GM21390 (cell line): Measurements from ENCODE around the gene CDK5R1.

ENCODE experiments used
- ATAC-seq: cut with Tn5 transposase; IDR thresholded peaks from one replicate; pipeline ENCODE4 v1.9.1; 2021; ENCODE audit not compliant: unreplicated experiment

The CDK5R1 gene

GRCh38 chr17:32470405-32471167, 16.2 kb upstream of the CDK5R1 start:
- ATAC-seq = no peak

DNA sequence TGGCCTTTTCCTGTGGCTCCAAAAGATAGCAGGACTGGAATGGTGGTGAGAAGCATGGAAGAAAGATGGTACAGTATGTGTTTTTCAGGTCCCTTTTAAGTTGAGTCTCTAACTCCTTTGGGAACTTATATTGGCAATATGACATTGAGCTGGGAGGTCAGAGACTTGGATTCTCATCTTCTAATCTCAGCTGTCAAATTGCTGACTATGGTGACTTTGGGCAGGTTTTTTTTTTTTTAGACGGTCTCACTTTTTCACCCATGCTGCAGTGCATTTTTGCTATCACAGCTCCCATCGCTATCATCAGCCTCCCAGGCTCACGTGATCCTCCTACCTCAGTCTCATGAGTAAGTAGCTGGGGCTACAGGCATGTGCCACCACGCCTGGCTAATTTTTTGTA, 15.1 kb upstream of the CDK5R1 start:
- no peak for ATAC-seq

GRCh38 chr17:32475258-32475657, 11.5 kb upstream of the CDK5R1 start:
- no peak for ATAC-seq

- ATAC-seq = no peak
These were observed 9.6 kb upstream of the CDK5R1 start for GRCh38 chr17:32477220-32477619.

DNA sequence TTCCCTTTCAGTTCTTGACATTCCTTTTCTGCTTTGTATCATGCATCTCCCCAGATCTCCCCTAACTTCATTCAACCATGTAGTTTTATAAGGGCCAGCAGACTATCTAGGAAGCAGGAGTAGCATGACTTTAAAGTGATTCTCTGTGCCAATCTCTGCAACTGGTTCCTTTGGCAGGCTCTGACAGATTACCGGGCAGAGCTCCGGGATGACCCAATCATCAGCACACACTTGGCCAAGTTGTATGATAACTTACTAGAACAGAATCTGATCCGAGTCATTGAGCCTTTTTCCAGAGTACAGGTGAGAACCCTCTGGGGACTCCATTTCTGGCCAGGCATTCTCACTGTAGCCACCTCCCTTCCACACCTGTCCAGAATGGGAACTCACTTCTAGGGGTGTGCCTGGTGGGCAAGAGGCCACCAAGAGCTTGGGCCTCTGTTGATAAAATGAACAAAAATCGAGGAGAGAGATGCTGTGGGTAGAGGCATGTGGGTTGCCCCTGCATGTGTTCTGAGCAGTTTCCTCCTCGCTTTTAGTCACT, 7.6 kb upstream of the CDK5R1 start:
- ATAC-seq = no peak

- no peak for ATAC-seq
These were observed 5.6 kb upstream of the CDK5R1 start for GRCh38 chr17:32481193-32481592.

DNA sequence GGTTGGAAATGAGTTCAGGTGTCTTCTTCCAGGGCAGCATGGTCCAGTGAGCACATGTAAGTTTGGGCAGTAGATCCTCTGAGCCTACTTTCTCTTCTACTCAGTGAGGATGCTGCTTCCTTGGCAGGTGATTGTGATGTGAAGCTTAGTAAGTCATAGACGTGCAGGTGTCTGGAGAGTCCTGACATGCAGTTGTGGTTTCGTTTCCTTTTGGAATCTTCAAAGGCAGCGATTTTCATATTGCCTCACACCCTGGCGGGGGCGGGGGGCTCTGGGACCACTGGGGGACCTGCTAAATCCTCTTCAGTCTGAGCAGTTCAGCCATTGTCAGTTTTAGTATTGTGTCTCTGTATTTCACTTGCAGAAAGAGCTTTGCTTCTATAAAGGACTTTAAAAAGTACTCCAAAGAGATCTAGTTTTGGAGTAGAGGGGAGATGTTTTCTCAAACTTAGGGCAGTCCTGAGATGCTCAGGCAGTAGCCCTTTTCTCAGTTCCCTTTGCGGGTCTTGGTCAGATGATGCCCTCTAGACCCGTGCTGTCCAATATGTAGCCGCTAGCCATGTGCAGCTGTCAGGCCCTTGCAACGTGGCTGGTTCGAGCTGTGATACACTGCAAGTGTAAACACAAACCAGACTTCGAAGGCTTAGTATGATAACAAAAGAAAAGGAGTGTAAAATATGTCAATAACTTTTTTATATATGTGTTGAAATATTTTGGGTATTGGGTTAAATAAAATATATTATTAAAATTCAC, 4.0 kb upstream of the CDK5R1 start:
- no peak for ATAC-seq

DNA sequence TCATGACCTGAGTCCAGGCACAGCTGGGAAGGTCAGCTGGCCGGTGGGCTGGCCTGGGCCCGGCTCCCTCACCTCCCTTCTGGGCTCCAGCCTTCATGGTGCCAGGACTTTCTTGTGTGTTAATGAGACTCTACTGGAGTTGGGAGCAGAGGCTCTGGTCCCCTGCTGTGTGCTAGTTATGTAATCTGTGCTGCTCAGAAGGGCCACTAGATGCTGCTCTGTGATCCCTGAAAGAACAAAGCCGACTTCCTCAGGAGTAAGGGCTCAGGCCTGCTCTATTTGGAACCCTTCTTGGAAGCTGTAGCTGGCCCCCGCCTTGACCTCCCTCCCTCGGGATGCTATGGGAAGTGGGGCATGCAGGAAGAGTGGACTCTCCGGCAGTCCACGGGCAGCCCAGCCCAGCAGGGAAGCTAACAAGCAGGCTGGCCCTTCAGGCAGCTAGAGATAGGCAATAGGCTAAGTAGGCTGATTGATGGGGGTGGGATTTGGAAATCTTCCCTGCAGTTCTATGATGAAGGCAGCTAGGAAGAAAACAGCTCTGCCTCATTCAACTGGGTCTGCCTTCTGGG, 3.3 kb upstream of the CDK5R1 start:
- no peak for ATAC-seq

DNA sequence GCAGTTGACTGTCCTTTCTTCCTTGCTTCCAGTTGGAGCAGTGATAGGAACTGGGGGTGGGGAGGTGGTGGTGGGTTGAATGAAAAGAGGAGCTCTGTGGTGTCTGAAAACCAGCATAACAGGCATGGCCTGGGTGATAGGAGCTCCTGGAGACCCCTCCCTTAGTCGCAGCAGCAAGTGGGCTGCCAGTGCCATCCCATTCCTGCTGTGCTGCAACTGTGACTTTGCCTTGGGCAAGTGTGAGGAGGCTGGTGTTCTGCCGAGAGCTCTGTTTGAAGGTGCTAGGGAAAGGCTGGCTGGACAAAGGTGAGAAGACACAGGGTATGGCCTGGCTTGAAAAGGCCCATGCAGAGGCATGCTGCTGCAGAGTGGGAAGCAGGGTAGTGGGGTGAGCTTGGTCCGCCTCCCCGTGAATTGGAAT, 2.7 kb upstream of the CDK5R1 start:
- ATAC-seq = no peak

DNA sequence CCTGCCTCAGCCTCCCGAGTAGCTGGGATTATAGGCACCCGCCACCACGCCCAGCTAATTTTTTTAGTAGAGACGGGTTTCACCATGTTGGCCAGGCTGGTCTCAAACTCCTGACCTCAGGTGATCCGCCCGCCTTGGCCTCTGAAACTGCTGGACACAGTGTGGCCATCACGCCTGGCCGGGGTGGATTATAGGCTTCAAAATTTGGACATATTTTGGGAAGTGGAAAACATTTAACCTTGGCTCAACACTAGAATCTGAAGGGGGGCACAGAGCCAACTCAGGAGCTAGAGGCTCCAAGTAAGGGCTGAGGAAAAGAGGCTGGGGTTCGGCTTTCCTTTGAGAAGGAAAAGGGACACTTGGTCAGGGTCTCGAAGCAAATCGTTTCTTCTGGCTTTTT, 2.2 kb upstream of the CDK5R1 start:
- no peak for ATAC-seq

DNA sequence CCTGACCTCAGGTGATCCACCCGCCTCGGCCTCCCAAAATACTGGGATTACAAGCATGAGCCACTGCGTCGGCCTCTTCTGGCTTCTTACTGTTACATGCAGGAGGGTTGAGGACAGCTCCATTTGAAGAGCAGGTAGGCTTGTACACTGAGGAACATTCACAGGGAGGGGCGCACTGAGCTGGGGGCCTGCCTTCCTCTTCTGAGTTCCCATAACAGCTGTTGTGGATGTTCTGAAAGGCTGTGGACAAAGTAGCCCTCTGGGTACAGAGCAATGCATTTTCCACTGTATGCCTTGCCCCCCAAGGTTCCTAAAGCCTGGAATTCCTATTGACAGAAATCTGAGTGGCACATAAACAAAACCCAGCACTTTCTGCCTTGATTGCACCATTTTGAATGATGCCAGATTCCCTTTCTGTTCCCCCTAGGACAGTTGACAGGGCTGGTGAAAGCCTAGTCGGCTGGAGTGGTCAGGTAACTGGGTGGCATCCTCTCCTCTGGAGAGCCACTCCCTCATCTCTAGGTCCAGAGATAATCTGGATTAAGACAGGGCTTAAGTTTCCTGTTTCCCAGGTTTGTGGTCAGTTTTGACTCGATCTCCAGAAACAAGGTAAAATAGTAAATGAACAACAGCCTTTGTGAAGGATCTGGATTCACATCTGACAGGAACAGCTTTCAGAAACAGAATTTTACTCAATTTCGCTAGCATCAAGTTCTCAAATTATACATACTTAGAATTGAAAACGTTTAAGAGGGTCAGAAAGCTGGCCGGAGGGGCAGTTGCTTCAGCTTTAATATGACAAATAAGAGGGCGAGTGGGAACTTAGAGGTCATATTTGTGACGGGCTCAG, 1.3 kb upstream of the CDK5R1 start:
- no peak for ATAC-seq

DNA sequence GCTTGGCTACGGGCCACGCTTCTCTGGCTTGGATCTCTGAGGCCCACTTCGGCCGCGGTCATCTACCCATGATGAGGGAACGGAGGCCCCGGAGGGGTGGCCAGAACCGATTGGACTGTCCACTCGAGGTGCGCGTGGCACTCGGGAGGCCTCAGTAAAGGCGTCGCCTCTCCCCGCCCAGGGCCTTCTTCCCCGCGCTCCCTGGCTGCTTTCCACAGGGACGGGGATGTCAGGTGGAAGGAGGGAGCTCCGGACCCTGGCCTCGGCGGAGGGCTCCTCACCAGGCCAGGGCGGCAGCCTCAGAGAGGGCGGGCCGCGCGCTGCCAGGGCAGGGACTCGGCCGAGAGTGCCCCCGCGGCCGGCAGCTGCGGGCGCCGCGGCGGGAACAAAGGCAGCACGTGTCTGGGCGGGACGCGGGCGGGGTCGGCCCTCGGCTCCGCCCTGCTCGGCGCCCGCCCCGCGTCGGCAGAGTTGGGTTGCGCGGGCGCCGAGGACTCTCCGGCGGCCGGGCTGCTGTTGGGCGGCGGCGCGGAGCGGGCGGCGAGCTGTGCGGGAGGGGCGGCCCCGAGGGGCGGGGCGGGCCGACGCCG, 587 bp upstream of the CDK5R1 start:
- peak; percentile 49 for ATAC-seq

DNA sequence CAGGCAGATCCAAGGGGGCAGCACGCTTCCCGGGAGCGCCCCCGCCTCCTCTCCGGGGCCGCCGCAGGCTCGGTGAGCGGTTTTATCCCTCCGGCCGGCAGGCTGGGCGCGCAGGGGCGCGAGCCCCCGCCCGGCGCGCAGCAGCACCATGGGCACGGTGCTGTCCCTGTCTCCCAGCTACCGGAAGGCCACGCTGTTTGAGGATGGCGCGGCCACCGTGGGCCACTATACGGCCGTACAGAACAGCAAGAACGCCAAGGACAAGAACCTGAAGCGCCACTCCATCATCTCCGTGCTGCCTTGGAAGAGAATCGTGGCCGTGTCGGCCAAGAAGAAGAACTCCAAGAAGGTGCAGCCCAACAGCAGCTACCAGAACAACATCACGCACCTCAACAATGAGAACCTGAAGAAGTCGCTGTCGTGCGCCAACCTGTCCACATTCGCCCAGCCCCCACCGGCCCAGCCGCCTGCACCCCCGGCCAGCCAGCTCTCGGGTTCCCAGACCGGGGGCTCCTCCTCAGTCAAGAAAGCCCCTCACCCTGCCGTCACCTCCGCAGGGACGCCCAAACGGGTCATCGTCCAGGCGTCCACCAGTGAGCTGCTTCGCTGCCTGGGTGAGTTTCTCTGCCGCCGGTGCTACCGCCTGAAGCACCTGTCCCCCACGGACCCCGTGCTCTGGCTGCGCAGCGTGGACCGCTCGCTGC, 832 bp downstream of the CDK5R1 start:
- ATAC-seq = no peak

- no peak for ATAC-seq
These were observed 1.4 kb downstream of the CDK5R1 start for GRCh38 chr17:32488177-32488542.

DNA sequence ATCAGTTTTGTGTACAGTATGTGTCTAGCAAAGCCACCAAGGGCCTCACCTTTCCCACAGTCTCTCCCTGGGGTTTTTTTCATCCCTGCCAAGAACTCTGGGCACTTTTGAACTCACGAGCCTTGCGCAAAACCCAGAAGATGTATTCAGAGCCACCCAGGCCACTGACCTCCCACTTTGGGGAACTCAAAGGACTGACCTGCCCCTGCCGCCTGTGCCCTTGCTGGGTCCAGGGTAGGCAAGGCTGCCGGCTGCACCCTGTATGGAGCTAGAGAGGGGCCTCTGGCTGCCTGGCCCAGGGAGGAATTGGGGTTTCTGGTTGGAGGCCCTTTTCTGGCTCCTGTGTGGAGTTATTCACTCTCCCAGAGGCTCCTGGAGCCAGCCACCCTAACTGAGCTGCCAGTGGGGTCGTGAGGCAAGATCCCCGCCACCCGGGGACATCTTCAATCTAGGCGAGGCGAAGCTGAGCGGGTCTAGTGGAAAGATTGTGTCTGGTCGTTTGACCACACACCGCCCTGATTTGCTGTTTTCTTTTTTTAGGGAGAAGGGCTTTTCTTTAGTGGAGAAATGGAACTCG, 1.9 kb downstream of the CDK5R1 start:
- ATAC-seq = no peak

DNA sequence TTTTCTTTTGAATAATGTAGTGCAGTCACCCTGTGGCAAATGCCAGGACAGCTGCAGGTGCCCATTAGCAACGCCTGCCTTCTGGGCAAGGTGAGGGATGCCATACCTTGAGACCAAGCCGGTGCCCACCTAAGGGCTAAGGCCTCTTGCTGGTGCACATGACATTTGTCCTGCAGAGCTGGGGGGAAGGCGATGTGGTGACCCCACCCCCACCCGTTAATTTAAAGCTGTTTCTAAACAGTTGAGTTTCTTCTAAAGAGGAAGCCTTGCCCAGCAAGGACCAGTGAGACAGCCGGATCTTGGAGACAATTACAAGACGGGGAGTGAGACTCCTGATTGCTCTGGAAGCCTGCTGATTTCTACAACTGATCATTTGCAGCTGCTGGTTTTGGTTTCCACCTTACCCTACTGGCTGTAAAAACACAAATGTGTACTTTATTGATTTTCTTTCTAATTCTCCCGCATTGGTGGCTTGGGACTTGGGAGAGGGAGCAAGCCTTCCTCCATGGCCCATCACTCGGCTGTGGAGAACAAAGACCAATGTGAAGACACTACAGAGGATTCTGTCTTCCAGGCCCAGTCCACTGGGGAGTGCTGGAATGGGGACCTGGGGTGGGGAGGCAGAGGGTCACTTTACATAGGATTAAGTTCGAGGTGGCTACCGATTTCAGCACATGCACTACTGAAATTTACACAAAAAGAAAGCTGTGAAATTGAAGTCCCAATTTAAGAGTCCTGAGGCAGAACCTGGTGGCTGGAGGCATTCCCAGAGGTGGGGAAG, 2.7 kb downstream of the CDK5R1 start:
- ATAC-seq = no peak

DNA sequence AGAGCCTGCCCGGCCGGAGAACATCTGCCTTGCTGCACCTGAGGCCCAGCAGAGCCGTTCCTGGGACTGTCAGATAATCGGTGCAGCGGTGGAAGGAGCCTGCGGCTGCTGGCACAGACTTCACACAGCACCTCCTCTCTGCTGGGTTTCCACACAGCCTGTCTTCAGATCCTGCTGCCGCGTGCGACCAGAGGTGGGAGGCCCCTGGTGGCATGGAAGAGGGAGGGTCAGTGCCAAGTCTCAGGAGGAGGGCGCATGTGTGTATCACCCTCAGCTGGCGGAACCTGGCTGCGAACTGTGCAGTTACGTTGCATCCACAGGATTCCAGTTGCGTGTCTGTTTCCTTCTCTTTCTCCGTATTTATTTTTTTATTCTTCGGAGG, 3.3 kb downstream of the CDK5R1 start:
- ATAC-seq = no peak

GRCh38 chr17:32491371-32492263, 4.8 kb downstream of the CDK5R1 start:
- no peak for ATAC-seq
